ENCODE results near the gene PLA2G4A. TPM values are rescaled to one million over a fixed set of nuclear protein-coding genes. Genes with fewer than 3 reads are reported as not detected.

Gene PLA2G4A
- polyA plus RNA-seq, 1 donor (not counting 4 experiments of a cell fraction or from before 2014, with no cell fraction given), result 29.2 TPM

- Histone ChIP-seq H3K27me3 (ENCODE audit: control insufficient read depth, extremely low read depth, insufficient read depth, low read length) (no peaks in the 10 kb centered on the region), H2AFZ (ENCODE audit: control insufficient read depth, low read length) (no peak overlapping the region), H3K4me3 (ENCODE audit: control insufficient read depth in 2 of 3, extremely low read depth in 1 of 3, insufficient read depth in 2 of 3, low read depth in 1 of 3, low read length in 3 of 3) (no peak overlapping the region), H3K79me2 (ENCODE audit: control insufficient read depth, insufficient read depth, low read length) (no peaks in the 10 kb centered on the region), H3K27ac (ENCODE audit: control insufficient read depth, insufficient read depth, low read length) (no peak overlapping the region), H3K9ac (ENCODE audit: control insufficient read depth, extremely low read depth, insufficient read depth, low read length) (no peak overlapping the region), H3K4me2 (ENCODE audit: control insufficient read depth, extremely low read depth, insufficient read depth, low read depth, low read length) (no peak overlapping the region), H3K36me3 (ENCODE audit: control insufficient read depth in 2 of 2, extremely low read depth in 1 of 2, insufficient read depth in 2 of 2, low read length in 2 of 2) (peaks cover 0 to 2% of the 10 kb centered on the region in 2 experiments), H3K9me3 (ENCODE audit: control insufficient read depth, low read depth, low read length) (no peaks in the 10 kb centered on the region), H4K20me1 (ENCODE audit: control insufficient read depth, extremely low read depth, insufficient read depth, low read length) (no peaks in the 10 kb centered on the region), H3K9me1 (ENCODE audit: control insufficient read depth, extremely low read depth, insufficient read depth, low read length) (no peaks in the 10 kb centered on the region), H3K4me1 (ENCODE audit: control insufficient read depth, extremely low read depth, insufficient read depth, low read length) (no peaks in the 10 kb centered on the region)
- dilution Hi-C loops (cut with MboI; ENCODE audit: extremely low pct_ligation_motif_present, low sequenced_read_pairs), result no loop called here
- FAIRE-seq, result peak; percentile 62
- no peak for DNase-seq (ENCODE audit: low read depth, low spot score)
- TF ChIP-seq EZH2 (IDR thresholded peaks at IDR 0.05; ENCODE audit: low read length) (no peak), CTCF (optimal IDR thresholded peaks at IDR 0.05 in 1 of 3, IDR thresholded peaks at IDR 0.05 in 1 of 3, conservative IDR thresholded peaks at IDR 0.05 in 1 of 3; ENCODE audit: extremely low read depth in 1 of 3, insufficient read depth in 2 of 3, low read length in 3 of 3) (no peak)
Observed at GRCh38 chr1:186841599-186841998, 12.8 kb downstream of the PLA2G4A start.

DNA sequence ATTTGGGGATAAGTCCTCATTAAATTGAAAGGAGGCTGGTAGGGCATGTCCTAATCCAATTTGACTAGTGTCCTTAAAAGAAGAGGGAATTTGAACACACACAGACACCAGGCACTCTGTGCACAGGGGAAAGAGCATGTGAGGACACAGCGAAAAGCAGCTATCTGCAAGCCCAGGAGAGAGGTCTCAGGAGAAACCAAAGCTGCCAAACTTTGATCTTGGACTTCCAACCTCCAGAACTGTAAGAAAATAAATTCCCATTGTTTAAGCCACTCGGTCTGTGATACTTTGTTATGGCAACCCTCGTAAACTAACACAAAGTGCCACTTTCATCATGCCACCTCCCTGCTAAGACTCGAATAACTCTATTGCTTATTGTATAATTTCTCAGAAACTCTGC, 13.8 kb downstream of the PLA2G4A start:
- Histone ChIP-seq H3K9me1 (ENCODE audit: control insufficient read depth, extremely low read depth, insufficient read depth, low read length) (no peaks in the 10 kb centered on the region), H3K4me2 (ENCODE audit: control insufficient read depth, extremely low read depth, insufficient read depth, low read depth, low read length) (no peak overlapping the region), H3K9me3 (ENCODE audit: control insufficient read depth, low read depth, low read length) (no peaks in the 10 kb centered on the region), H3K9ac (ENCODE audit: control insufficient read depth, extremely low read depth, insufficient read depth, low read length) (no peak overlapping the region), H3K4me1 (ENCODE audit: control insufficient read depth, extremely low read depth, insufficient read depth, low read length) (no peaks in the 10 kb centered on the region), H3K4me3 (ENCODE audit: control insufficient read depth in 2 of 3, extremely low read depth in 1 of 3, insufficient read depth in 2 of 3, low read depth in 1 of 3, low read length in 3 of 3) (no peak overlapping the region), H3K27me3 (ENCODE audit: control insufficient read depth, extremely low read depth, insufficient read depth, low read length) (no peaks in the 10 kb centered on the region), H3K36me3 (ENCODE audit: control insufficient read depth in 2 of 2, extremely low read depth in 1 of 2, insufficient read depth in 2 of 2, low read length in 2 of 2) (peaks cover 0 to 2% of the 10 kb centered on the region in 2 experiments), H3K79me2 (ENCODE audit: control insufficient read depth, insufficient read depth, low read length) (no peaks in the 10 kb centered on the region), H4K20me1 (ENCODE audit: control insufficient read depth, extremely low read depth, insufficient read depth, low read length) (no peaks in the 10 kb centered on the region), H3K27ac (ENCODE audit: control insufficient read depth, insufficient read depth, low read length) (no peak overlapping the region), H2AFZ (ENCODE audit: control insufficient read depth, low read length) (no peak overlapping the region)
- FAIRE-seq (no peak), DNase-seq (ENCODE audit: low read depth, low spot score) (no peak)
- dilution Hi-C loops (cut with MboI; ENCODE audit: extremely low pct_ligation_motif_present, low sequenced_read_pairs), result no loop called here
- TF ChIP-seq EZH2 (IDR thresholded peaks at IDR 0.05; ENCODE audit: low read length) (no peak), CTCF (optimal IDR thresholded peaks at IDR 0.05 in 1 of 3, IDR thresholded peaks at IDR 0.05 in 1 of 3, conservative IDR thresholded peaks at IDR 0.05 in 1 of 3; ENCODE audit: extremely low read depth in 1 of 3, insufficient read depth in 2 of 3, low read length in 3 of 3) (no peak)

Data from keratinocyte (primary cell).